ENCODE data around the gene CUX1. TPM values are rescaled to one million over a fixed set of nuclear protein-coding genes. Genes with fewer than 3 reads are reported as not detected.

Gene CUX1
- total RNA-seq, 4 donors from 2014 or later, result 40.0 to 55.9 (median 47.3) TPM

DNA sequence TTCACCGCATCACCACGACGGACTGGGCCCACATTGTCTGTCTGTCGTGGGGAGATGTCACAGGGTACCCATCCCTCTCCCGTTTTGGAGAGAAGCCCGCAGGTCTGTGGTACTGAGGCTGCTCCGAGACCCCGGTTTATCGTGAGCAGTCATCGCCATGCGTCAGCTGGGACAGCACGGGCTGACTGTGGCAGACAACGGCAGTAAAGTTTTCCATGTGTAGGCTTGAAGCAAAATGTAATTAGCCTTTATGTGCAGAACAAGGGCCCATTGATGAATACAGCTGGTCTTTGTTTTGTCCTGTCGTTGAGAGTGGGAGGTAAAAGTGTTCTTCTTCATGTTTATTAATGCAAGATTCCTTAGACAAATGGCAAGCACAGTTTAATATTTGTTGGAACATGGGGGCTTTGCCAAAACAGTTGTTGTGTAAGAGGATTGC lies 301.8 kb downstream of the CUX1 start:
- intact Hi-C loops (cut with DNase I), result no loop called here
- peaks cover 8 to 17% (median 14%) of the 10 kb centered on the region in 3 donors for H3K4me1 ChIP-seq
- TF ChIP-seq, protein P1, sequence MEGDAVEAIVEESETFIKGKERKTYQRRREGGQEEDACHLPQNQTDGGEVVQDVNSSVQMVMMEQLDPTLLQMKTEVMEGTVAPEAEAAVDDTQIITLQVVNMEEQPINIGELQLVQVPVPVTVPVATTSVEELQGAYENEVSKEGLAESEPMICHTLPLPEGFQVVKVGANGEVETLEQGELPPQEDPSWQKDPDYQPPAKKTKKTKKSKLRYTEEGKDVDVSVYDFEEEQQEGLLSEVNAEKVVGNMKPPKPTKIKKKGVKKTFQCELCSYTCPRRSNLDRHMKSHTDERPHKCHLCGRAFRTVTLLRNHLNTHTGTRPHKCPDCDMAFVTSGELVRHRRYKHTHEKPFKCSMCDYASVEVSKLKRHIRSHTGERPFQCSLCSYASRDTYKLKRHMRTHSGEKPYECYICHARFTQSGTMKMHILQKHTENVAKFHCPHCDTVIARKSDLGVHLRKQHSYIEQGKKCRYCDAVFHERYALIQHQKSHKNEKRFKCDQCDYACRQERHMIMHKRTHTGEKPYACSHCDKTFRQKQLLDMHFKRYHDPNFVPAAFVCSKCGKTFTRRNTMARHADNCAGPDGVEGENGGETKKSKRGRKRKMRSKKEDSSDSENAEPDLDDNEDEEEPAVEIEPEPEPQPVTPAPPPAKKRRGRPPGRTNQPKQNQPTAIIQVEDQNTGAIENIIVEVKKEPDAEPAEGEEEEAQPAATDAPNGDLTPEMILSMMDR (IDR thresholded peaks at IDR 0.05), result no peak
- TF ChIP-seq POLR2A (IDR thresholded peaks at IDR 0.05), result no peak
- no peaks in the 10 kb centered on the region for H3K27me3 ChIP-seq
- DNase-seq, result no peak
- no peaks in the 10 kb centered on the region for H3K9me3 ChIP-seq
- no peak overlapping the region for H3K4me3 ChIP-seq
- 80 to 88% methylated on average over 9 to 14 of the region's 14 CpGs for WGBS, 2 donors
- no peak overlapping the region for H3K27ac ChIP-seq
- peaks cover 0 to 62% (median 0%) of the 10 kb centered on the region in 3 donors for H3K36me3 ChIP-seq

DNA sequence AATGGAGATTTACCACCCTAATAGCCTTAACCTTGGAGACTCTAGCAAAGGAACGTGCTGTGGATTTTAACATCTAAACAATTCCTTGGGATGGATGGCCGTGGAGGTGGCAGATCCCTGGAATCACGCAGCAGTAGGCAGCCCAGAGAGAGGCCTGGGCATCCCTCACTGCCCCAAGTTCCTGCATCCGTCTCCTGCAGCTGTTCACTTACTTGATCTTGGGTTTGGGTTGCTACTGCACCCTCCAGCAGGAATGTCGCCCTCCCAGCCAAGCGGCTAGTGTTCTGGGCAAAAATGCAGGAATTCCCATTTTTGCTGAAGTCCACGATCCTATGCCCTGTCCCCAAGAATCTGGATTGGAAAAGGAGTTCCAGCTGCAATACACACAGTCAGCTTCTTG lies 302.5 kb downstream of the CUX1 start:
- intact Hi-C loops (cut with DNase I), result no loop called here
- Histone ChIP-seq H3K4me3 (no peak overlapping the region), H3K9me3 (no peaks in the 10 kb centered on the region), H3K36me3 (peaks cover 0 to 56% (median 0%) of the 10 kb centered on the region in 3 donors), H3K27ac (no peak overlapping the region), H3K4me1 (peaks cover 8 to 17% (median 15%) of the 10 kb centered on the region in 3 donors), H3K27me3 (no peaks in the 10 kb centered on the region)
- TF ChIP-seq, protein P1 (IDR thresholded peaks at IDR 0.05), result no peak
- TF ChIP-seq POLR2A (IDR thresholded peaks at IDR 0.05), result no peak
- 94 to 100% methylated on average over 4 of the region's 7 CpGs for WGBS, 2 donors
- DNase-seq, result no peak

DNA sequence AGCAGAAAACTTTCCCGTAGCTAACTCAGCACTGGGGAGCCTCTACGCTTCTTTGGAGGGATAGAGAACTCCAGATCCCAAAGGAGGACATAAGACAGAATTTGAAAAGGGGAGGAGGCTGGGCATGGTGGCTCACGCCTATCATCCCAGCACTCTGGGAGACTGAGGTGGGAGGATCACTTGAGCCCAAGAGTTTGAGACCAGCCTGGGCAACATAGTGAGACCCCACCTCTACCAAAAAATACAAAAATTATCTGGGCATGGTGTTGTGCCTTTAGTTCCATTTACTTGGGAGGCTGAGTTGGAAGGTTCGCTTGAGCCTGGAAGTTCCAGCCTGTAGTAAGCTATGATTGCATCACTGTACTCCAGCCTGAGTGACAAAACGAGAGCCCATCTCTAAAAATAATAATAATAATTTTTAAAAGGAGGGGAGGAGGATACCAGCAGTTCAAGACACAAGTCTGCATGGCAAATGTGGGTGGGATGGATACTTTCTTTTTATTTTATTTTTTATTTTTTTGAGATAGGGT lies 303.3 kb downstream of the CUX1 start:
- WGBS, 2 donors, result 84 to 96% methylated on average over 5 of the region's 5 CpGs
- no peaks in the 10 kb centered on the region for H3K9me3 ChIP-seq

DNA sequence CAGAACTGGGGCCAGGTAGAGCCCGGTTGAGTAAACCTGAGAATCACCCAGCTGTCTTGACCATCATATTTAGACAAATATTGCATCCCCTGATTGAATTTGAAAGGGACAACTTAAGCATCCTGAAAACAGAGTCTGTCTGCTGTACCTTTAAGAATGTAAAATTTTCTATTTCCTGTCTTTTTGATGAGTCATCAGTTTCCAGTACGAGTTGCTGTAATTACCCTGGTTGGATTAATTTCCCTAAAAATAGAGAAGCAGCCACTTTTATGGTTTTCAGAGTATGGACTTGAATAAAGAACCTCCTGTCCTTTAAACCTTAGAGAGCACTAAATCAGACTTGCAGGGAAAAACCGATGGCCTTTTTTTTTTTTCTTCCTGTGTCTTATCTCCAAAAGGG lies 304.6 kb downstream of the CUX1 start:
- peaks cover 0 to 38% (median 0%) of the 10 kb centered on the region in 3 donors for H3K36me3 ChIP-seq
- peak overlapping the region in 1 of 4 donors; percentile 9 for H3K27ac ChIP-seq
- peaks cover 8 to 18% (median 17%) of the 10 kb centered on the region in 3 donors for H3K4me1 ChIP-seq
- 9 to 14% methylated on average over 3 of the region's 3 CpGs for WGBS, 2 donors
- no peaks in the 10 kb centered on the region for H3K9me3 ChIP-seq
- intact Hi-C loops (cut with DNase I), result no loop called here
- no peaks in the 10 kb centered on the region for H3K27me3 ChIP-seq
- DNase-seq, result no peak
- no peak for TF ChIP-seq POLR2A (IDR thresholded peaks at IDR 0.05)
- TF ChIP-seq, protein P1 (IDR thresholded peaks at IDR 0.05), result no peak
- H3K4me3 ChIP-seq, result no peak overlapping the region

More for the DNA sequence above, 303.3 kb downstream of the CUX1 start:
- Histone ChIP-seq H3K27ac (no peak overlapping the region), H3K27me3 (no peaks in the 10 kb centered on the region), H3K36me3 (peaks cover 0 to 51% (median 0%) of the 10 kb centered on the region in 3 donors), H3K4me1 (peaks cover 8 to 18% (median 17%) of the 10 kb centered on the region in 3 donors), H3K4me3 (no peak overlapping the region)
- no peak for DNase-seq
- intact Hi-C loops (cut with DNase I), result no loop called here
- TF ChIP-seq, protein P1 (IDR thresholded peaks at IDR 0.05), result no peak
- TF ChIP-seq POLR2A (IDR thresholded peaks at IDR 0.05), result no peak

DNA sequence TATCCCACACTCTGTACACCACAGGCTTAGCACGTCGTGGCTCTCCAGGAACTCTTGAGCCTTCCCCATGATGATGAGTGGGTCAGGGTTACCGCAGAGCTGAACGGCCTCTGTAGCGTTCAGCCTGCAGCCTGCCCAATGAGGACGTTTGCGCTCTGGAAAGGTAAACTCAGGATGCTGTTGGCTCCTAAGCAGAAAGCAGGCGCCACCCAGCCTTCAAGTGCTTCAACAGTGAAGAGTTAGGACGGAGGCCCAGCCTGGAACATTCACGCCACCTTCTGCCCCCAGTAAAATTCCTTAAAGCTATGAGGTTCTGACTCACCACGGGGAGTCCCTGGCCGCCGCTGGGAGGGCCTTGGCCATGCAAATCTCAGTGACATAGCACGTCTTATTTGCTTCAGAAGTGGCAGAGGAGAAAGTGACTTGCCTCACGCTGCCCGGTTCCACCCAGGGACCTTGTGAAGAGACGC lies 307.7 kb downstream of the CUX1 start:
- no peak for DNase-seq
- intact Hi-C loops (cut with DNase I), result no loop called here
- WGBS, 2 donors, result 46 to 53% methylated on average over 10 to 15 of the region's 17 CpGs
- Histone ChIP-seq H3K9me3 (no peaks in the 10 kb centered on the region), H3K4me3 (no peak overlapping the region), H3K27me3 (no peaks in the 10 kb centered on the region), H3K4me1 (peaks cover 8 to 18% (median 17%) of the 10 kb centered on the region in 3 donors), H3K36me3 (peaks cover 0 to 22% (median 0%) of the 10 kb centered on the region in 3 donors), H3K27ac (peak overlapping the region in 3 of 4 donors; percentile 6 to 37 (median 12))
- TF ChIP-seq, protein P1 (IDR thresholded peaks at IDR 0.05), result no peak
- TF ChIP-seq POLR2A (IDR thresholded peaks at IDR 0.05), result no peak

All from esophagus squamous epithelium (tissue), 5 donors.